HG02852 (cell line): Measurements from ENCODE around the gene COL7A1.
"Not testable (repeated sequence)": the region's sequence is repeated elsewhere in the genome, so short reads cannot be mapped to it uniquely, and the experiment has no call there.

Source experiments
- ATAC-seq: cut with Tn5 transposase; IDR thresholded peaks from one replicate; pipeline ENCODE4 v1.9.1; 2021; ENCODE audit warnings: mild to moderate bottlenecking, moderate library complexity; ENCODE audit not compliant: unreplicated experiment

Gene COL7A1

GRCh38 chr3:48564667-48565066, 30.5 kb downstream of the COL7A1 start:
- ATAC-seq, result no peak

GRCh38 chr3:48564022-48564421, 31.1 kb downstream of the COL7A1 start:
- ATAC-seq, result no peak

- ATAC-seq, result no peak
Measured at GRCh38 chr3:48563382-48563918, 31.7 kb downstream of the COL7A1 start, which contains the start of gene UCN2. UCN2 (minus strand) TSS chr3:48563781; CDS start chr3:48563124, 657 bp downstream.

DNA sequence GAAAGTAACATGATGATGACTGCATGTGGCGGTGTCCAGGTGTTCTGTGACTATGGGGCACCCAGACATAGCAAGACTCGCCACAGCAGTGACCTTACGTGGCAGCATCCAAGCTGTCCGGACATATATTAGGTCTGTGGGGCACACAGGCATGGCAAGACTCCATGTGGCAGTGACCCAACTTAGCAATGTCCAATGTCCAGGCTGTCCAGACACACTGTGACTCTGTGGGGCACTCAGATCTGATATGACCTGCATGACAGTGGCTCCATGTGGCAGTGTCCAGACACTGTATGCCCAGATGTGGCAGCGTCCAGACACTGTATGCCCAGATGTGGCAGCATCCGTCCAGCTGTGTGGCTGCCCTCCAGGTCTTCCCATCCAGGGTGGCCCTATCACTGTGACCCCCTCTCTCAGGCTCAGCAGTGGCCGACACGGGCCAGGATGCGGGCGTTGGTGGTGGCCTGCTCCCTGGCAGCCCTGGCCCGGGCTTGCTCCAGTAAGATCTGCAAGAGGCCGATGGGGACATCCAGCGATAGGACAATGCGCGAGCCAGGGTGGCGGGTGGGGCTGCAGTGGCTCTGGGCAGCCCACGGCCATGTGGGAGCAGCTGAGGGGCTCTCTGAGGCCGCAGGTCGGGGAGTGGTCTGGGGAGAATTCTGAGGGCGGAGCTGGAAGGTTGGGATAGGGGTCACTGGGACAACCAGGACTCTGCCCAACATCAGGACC, 32.6 kb downstream of the COL7A1 start:
- ATAC-seq, result no peak

GRCh38 chr3:48561045-48561736, 33.9 kb downstream of the COL7A1 start:
- no peak for ATAC-seq

- no peak for ATAC-seq
Measured at GRCh38 chr3:48560648-48561018, 34.5 kb downstream of the COL7A1 start.

GRCh38 chr3:48558493-48559134, 36.5 kb downstream of the COL7A1 start:
- no peak for ATAC-seq

- peak; percentile 86 for ATAC-seq
Measured at GRCh38 chr3:48556796-48557626, 38.1 kb downstream of the COL7A1 start, which contains the start of gene PFKFB4. PFKFB4 (minus strand) TSS chr3:48556803; CDS start chr3:48556777, 26 bp downstream.

GRCh38 chr3:48555949-48556795, 39.0 kb downstream of the COL7A1 start:
- no peak for ATAC-seq

DNA sequence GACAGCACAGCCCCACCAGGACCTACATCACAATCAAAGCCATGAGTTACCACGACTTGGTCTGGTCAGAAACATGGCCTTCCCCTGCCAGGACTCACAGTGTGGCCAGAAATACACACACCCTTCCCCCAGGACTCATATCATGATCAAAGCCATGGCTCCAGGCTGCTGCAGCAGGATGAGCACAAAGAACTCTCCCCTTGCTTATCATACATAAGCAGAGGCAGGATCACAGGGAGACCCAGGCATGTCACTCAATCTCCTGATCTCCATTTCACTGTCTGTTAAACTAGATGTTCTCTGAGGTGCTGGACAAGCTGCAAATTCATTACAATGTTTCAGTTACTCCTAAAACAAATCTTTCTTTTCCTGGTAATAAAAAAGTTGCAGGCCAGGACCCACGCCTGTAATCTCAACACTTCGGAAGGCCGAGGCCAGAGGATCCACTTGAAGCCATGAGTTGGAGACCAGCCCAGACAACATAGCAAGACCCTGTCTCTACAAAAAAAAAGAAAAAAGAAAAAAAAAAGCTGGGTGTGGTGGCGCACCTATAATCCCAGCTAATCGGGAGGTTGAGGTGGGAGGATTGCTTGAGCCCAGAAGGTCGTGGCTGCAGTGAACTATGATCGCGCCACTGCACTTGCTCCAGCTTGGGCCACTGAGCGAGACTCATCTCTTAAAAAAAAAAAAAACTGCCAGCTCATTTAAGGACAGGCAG, 39.7 kb downstream of the COL7A1 start:
- ATAC-seq, result no peak

- no peak for ATAC-seq
Measured at GRCh38 chr3:48553886-48554845, 41.0 kb downstream of the COL7A1 start.

- no peak for ATAC-seq
Measured at GRCh38 chr3:48553361-48553760, 41.8 kb downstream of the COL7A1 start.

DNA sequence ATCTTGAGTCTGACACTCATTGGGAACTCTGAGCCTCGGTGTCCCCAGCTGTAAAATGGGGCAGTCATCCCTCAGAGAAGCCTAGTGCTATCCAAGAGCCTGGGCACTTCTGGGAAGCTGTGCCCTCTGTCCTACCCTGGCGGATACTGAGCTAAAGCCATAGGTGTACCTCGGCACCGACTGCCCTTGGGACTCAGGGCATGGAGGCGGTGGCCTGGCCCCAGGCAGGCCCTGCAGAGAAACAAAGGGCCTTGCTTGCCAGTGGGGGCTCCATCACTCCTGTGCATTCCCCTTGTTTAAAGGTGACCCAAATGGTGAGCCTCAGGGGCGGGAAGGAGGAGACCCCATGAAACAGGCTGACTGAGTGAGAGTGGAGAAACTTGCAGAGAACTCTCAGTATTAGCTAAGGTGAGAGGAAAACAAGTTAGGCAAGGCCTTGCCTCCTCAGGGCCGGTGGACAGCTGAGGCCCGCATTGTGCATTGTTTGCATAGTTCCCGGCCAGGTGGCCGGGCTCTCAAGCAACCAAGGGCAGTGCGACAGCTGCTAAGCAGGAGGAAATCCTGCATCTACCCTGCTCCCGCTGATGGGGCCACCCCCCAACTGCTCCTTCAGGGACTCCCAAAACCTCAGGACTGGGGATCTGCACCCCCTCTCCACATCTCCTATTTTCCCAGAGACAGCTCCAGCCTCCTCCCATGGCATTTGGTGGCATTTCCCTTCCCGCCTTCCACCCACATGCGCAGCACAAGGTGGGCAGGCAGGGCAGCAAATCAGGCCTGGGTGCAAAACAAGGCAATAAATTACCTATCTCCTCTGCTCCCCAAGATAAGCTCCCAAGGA, 42.8 kb downstream of the COL7A1 start:
- ATAC-seq, result no peak

GRCh38 chr3:48551651-48552050, 43.5 kb downstream of the COL7A1 start:
- not testable (repeated sequence) for ATAC-seq

GRCh38 chr3:48548729-48549705, 46.1 kb downstream of the COL7A1 start:
- peak; percentile 69 for ATAC-seq

- no peak for ATAC-seq
Measured at GRCh38 chr3:48548126-48548525, 47.0 kb downstream of the COL7A1 start.
